Amygdala (tissue), 56 donors: ENCODE data around the gene EID3.

Experiments
- DNase-seq, 56 donors: peaks; one replicate each; lab custom pipeline; 2025; lab: John Stamatoyannopoulos, UW

Gene EID3

DNA sequence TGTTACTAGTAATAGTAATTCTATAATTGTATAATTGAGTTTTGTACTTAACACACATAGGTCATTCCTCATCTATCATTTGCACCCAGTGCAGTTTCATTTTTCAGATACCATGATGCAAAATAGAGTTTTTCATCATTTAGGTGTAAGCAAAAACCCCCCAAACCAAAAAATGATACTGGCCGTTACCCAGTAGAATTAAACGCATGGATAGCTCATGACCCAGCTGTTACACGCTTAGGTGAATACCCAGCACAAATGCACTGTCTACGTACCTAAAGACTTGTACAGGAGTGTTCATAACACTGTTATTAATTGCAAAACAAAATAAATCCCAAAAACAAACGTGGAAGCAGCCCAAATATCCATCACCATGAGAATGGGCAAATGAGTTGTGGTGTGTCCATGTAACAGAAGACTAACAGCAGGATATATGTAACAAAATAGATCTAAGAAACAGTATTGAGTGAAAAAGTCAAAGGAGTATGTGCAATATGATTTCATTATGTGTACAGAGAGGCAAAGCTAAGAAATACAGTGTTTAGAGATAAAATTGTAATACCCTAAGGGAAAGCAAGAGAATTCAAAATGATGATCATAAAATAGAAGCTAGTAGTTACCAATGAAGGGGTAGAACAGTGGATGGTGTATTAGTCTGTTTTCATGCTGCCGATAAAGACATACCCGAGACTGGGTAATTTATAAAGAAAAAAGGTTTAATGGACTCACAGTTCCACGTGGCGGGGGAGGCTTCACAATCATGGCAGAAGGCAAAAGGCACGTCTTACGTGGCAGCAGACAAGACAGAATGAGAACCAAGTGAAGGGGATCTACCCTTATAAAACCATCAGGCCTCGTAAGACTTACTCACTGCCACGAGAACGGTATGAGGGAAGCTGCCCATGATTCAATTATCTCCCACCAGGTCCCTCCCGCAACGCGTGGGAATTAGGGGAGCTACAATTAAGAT lies 49.8 kb downstream of the EID3 start:
- no peak for DNase-seq

DNA sequence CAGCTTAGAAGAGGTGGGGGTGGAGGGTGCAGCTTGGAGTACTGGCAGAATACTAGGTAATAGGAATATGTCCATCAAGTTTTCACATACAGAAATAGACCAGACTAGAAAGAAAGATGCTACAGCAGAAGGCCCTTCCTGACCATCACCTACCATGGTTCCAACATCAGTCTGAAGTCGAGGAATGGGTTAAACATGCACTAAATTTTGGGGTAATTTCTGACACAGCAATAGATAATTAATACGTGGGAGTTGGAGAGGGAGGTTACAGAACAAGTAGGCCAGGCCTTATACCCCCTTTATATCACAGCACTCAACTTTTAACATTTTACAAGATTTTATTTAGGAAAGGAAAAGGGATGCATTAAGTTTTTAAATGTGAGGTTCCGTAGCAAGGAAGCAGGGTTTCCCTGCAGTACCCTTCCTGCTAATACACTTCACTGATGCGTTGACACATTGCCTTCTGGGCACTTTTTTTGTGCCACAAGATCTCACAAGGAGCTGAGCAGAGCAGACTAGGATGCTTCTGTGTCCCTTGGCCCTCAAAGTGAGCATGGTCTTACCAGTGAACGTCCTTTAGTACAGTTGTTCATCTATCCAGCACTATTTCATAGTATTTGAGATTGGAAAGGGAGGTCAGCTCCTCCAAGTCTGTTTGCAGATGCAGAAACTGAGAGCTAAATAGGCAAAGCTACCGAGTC lies 50.8 kb downstream of the EID3 start:
- DNase-seq: no peak
